Mucosa of descending colon (tissue), 3 donors: ENCODE results near the gene TBC1D8. TPM values are rescaled to one million over a fixed set of nuclear protein-coding genes. Genes with fewer than 3 reads are reported as not detected.

ENCODE experiments used
- ATAC-seq: fragments of 200-7000 bp; cut with Tn5 transposase; one replicate; pipeline ENCODE4 v1.9.1; 2020; ENCODE audit warnings: mild to moderate bottlenecking, moderate library complexity
- DNase-seq, 3 donors: peaks; one replicate each; pipeline ENCODE4 v3.0.0-alpha.2; 2020
- H3K36me3 ChIP-seq: fragments of 200-600 bp; one replicate; pipeline ENCODE4 v1.8.0; 2021; ENCODE audit warnings: low read depth, mild to moderate bottlenecking
- H3K4me1 ChIP-seq: fragments of 200-600 bp; one replicate; pipeline ENCODE4 v1.8.0; 2021; ENCODE audit warnings: low read depth, mild to moderate bottlenecking
- H3K4me3 ChIP-seq: fragments of 200-600 bp; one replicate; pipeline ENCODE4 v1.8.0; 2021; ENCODE audit warnings: mild to moderate bottlenecking
- H3K9me3 ChIP-seq: fragments of 200-600 bp; one replicate; pipeline ENCODE4 v1.8.0; 2021; ENCODE audit warnings: mild to moderate bottlenecking
- intact Hi-C, 2 donors: fragments of 100-400 bp; cut with DNase I in 1 of 2; cut with micrococcal nuclease in 1 of 2; formaldehyde crosslinking; loops; one replicate each; pipeline versions ENCODE4 v1.11.0 to v1.11.1; 2022; cut with DNase I, micrococcal nuclease
- total RNA-seq, 3 donors: library from RNA; stranded (reverse); fragmentation: NEBNext Ultra II Directional in 2 of 3; extraction: Animal tissue kit (Norgen Biotek cat#: 25700) in 2 of 3; gene quantifications; one replicate each; pipeline versions ENCODE4 v1.2.1 to v1.2.4, GENCODE V29; 2021 to 2023
- TF ChIP-seq, protein P1 (sequence below): fragments of 200-600 bp; IDR thresholded peaks from one replicate; pipeline ENCODE4 v1.8.0; 2022; ENCODE audit warnings: antibody characterized with exemption, mild to moderate bottlenecking
- donor health status: DM: no; HTN: no; CAD: no; lungs with moderate emphysema.
- donor health status: DM: no; HTN: no; CAD: no.
- donor health status: DM: no; HTN: yes; CAD: no.

Gene TBC1D8
- total RNA-seq, 3 donors from 2014 or later: 14.4 to 28.8 (median 17.7) TPM

DNA sequence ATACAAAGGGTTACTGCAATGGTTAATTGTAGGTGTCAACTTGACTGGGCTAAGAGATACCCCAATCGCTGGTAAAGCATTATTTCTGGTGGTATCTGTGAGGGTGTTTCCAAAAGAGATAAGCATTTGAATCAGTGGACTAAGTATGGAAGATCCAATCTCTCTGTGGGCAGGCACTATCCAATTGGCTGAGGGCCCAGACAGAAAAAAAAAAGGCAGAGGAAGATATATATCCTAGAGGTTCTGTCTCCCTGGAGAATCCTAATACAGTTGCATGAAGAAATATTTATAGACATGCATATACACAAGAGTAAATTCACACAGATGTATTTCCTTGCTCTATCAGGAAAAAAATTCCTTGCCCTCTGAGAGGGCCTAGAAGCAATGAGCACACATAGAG, 43.9 kb downstream of the TBC1D8 start:
- ATAC-seq (no peak), DNase-seq (no peak)
- TF ChIP-seq, protein P1, sequence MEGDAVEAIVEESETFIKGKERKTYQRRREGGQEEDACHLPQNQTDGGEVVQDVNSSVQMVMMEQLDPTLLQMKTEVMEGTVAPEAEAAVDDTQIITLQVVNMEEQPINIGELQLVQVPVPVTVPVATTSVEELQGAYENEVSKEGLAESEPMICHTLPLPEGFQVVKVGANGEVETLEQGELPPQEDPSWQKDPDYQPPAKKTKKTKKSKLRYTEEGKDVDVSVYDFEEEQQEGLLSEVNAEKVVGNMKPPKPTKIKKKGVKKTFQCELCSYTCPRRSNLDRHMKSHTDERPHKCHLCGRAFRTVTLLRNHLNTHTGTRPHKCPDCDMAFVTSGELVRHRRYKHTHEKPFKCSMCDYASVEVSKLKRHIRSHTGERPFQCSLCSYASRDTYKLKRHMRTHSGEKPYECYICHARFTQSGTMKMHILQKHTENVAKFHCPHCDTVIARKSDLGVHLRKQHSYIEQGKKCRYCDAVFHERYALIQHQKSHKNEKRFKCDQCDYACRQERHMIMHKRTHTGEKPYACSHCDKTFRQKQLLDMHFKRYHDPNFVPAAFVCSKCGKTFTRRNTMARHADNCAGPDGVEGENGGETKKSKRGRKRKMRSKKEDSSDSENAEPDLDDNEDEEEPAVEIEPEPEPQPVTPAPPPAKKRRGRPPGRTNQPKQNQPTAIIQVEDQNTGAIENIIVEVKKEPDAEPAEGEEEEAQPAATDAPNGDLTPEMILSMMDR: no peak
- intact Hi-C loops: no loop called here
- Histone ChIP-seq H3K9me3 (no peaks in the 10 kb centered on the region), H3K4me3 (no peak overlapping the region), H3K4me1 (peaks cover 20% of the 10 kb centered on the region), H3K36me3 (no peaks in the 10 kb centered on the region)

DNA sequence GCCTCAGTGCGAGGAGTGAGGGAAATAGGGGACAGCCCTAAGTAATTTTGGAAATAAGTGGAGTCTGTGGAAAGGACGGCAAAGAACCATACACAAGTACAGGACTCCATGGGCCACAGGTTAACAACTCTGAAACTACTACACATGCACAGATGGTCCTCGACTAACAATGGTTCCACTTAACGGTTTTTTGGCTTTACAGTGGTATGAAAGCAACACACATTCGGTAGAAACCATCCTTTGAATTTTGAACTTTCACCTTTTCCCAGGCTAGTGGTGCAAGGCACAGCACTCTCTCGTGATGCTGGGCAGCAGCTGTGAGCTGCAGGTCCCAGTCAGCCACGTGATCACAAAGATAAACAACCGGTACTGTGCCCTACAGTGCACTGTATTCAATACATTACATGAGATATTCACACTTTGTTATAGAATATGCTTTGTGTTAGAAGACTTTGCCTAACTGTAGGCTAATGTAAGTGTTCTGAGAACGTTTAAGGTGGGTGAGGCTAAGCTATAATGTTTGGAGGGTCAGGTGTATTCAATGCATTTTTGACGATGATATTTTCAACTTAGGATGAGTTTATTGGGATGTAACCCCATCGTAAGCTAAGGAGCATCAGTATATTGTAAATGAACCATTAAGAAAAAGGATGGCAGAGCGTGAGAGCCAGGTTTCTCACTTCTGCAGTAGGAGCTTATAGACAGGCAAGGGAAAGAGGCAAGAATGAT, 44.6 kb downstream of the TBC1D8 start:
- DNase-seq: peak in 1 of 3 donors; percentile 51
- Histone ChIP-seq H3K4me1 (peaks cover 20% of the 10 kb centered on the region), H3K9me3 (peaks cover 2% of the 10 kb centered on the region), H3K36me3 (no peaks in the 10 kb centered on the region), H3K4me3 (no peak overlapping the region)
- ATAC-seq: peak; percentile 82
- TF ChIP-seq, protein P1: no peak
- intact Hi-C loops: no loop called here

DNA sequence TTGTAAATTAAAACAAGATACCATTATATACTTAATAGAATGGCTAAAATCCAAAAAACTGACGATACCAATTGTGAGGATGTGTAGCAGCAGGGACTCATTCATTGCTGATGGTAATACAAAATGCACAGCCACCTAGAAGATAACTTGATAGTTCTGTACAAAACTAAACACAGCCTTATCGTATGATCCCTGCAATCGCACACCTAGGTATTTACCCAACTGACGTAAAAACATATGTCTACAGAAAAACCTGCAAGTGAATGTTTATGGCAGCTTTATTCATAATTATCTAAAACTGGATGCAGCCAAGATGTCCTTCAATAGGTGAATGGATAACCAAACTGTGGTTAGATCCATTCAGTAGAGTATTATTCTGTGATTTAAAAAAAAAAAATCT, 45.5 kb downstream of the TBC1D8 start:
- Histone ChIP-seq H3K4me3 (no peak overlapping the region), H3K36me3 (no peaks in the 10 kb centered on the region), H3K9me3 (peaks cover 2% of the 10 kb centered on the region), H3K4me1 (peaks cover 17% of the 10 kb centered on the region)
- peak; percentile 56 for ATAC-seq
- TF ChIP-seq, protein P1: no peak
- no peak for DNase-seq
- intact Hi-C loops: no loop called here

DNA sequence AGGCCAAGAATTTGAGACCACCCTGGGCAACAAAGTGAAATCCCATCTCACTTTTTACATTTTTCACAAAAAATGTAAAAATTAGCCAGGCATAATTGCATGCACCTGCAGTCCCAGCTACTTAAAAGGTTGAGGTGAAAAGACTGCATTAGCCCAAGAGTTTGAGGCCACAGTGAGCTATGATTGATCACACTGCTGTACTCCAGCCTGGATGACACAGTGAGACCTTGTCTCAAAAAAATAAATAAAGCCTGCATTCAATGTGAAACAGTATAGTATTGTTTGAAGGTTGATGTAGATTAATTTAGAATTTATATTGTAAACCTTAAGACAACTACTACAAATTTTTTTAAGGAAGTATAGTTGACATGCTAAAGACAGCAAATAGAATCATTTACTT, 53.5 kb downstream of the TBC1D8 start:
- no peak for ATAC-seq
- intact Hi-C loops: no loop called here

DNA sequence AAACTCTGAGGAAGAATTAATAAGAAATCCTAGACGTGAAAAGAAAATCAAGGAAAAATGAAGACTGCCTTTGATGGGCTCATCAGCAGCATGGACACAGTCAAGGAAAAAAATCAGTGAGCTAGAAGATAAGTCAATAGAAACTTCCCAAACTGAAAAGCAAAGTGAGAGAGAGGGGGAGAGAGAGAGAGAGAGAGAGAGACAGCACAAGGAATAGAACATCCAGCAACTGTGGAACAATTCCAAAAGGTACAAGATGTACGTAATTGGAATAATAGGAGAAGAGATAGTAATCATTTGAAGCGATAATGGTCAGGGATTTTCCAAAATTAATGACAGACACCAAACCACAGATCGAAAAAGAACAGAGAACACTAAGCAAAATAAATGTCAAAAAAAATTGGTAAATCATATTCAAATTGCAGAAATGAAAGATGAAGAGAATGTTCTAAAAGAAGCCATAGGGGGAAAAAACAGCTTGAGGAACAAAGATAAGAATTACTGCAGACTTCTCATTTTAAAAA, 54.5 kb downstream of the TBC1D8 start:
- DNase-seq: no peak

More for the DNA sequence above, 53.5 kb downstream of the TBC1D8 start:
- DNase-seq: no peak
- H3K9me3 ChIP-seq: peaks cover 2% of the 10 kb centered on the region
- no peak overlapping the region for H3K4me3 ChIP-seq
- H3K36me3 ChIP-seq: no peaks in the 10 kb centered on the region
- TF ChIP-seq, protein P1: no peak
- H3K4me1 ChIP-seq: no peaks in the 10 kb centered on the region

More for the DNA sequence above, 54.5 kb downstream of the TBC1D8 start:
- H3K4me3 ChIP-seq: no peak overlapping the region
- intact Hi-C loops: no loop called here
- TF ChIP-seq, protein P1: no peak
- ATAC-seq: no peak
- no peaks in the 10 kb centered on the region for H3K36me3 ChIP-seq
- H3K9me3 ChIP-seq: no peaks in the 10 kb centered on the region
- H3K4me1 ChIP-seq: no peaks in the 10 kb centered on the region
